CD4-positive, alpha-beta T cell (primary cell): Measurements from ENCODE around the gene KCNQ2. TPM values are rescaled to one million over a fixed set of nuclear protein-coding genes. Genes with fewer than 3 reads are reported as not detected.

ENCODE experiments used
- ATAC-seq: fragments of 200-7000 bp; cut with Tn5 transposase; one replicate; pipeline ENCODE4 v1.10.0; 2022; ENCODE audit warnings: mild to moderate bottlenecking; ENCODE audit not compliant: poor library complexity
- CTCF ChIA-PET: fragments of 350-600 bp; sonication (Branson Sonifier 250); formaldehyde crosslinking; loops from one replicate; lab custom pipeline; 2021; ENCODE audit warnings: antibody characterized with exemption, inconsistent platforms; lab: Charles Lee
- POLR2A ChIA-PET: fragments of 350-600 bp; sonication (Branson Sonifier 250); formaldehyde crosslinking; loops from one replicate; lab custom pipeline; 2021; ENCODE audit warnings: antibody characterized with exemption, inconsistent platforms; lab: Charles Lee
- DNase-seq, 14 experiments: peaks; one replicate each; pipeline ENCODE4 v3.0.0-alpha.2; 2013 to 2020; ENCODE audit warnings: mixed read lengths in 2 of 14
- H3K27ac ChIP-seq, 2 donors: one replicate each; pipeline versions ENCODE4 v1.5.1 to v1.7.0; 2013; ENCODE audit warnings: low read length in 2 of 2, low read depth in 1 of 2, mild to moderate bottlenecking in 1 of 2
- H3K27me3 ChIP-seq, 2 experiments: 1 replicate in 1 of 2; 2 replicates in 1 of 2; pipeline versions ENCODE4 v1.6.1 to v1.7.0; 2013; ENCODE audit warnings: low read length in 2 of 2, control low read depth in 1 of 2, mild to moderate bottlenecking in 1 of 2, moderate library complexity in 1 of 2; ENCODE audit not compliant: insufficient read depth in 2 of 2, control insufficient read depth in 1 of 2
- H3K36me3 ChIP-seq: one replicate; pipeline ENCODE4 v1.6.1; 2013; ENCODE audit warnings: low read length, control low read depth; ENCODE audit not compliant: insufficient read depth
- H3K4me1 ChIP-seq: one replicate; pipeline ENCODE4 v1.6.1; 2013; ENCODE audit warnings: low read length, control low read depth; ENCODE audit not compliant: insufficient read depth
- H3K4me3 ChIP-seq: one replicate; pipeline ENCODE4 v1.5.1; 2013; ENCODE audit warnings: mild to moderate bottlenecking, low read length, moderate library complexity
- H3K9me3 ChIP-seq, 2 experiments: 1 replicate in 1 of 2; 2 replicates in 1 of 2; pipeline versions ENCODE4 v1.6.1 to v1.7.0; 2013; ENCODE audit warnings: low read length in 2 of 2, mild to moderate bottlenecking in 2 of 2, control low read depth in 1 of 2, moderate library complexity in 1 of 2; ENCODE audit not compliant: control insufficient read depth in 1 of 2, insufficient read depth in 1 of 2
- H3K27ac Mint-ChIP-seq: one replicate; pipeline ENCODE4 v1.8.0; 2020; ENCODE audit warnings: mixed read lengths
- H3K27me3 Mint-ChIP-seq: one replicate; pipeline ENCODE4 v1.8.0; 2021; ENCODE audit warnings: mixed read lengths
- H3K36me3 Mint-ChIP-seq: one replicate; pipeline ENCODE4 v1.8.0; 2021; ENCODE audit warnings: low read depth, mixed read lengths
- H3K4me1 Mint-ChIP-seq: one replicate; pipeline ENCODE4 v1.8.0; 2021; ENCODE audit warnings: low read depth, mixed read lengths
- H3K4me3 Mint-ChIP-seq: one replicate; pipeline ENCODE4 v1.8.0; 2020; ENCODE audit warnings: mild to moderate bottlenecking, mixed read lengths
- H3K9me3 Mint-ChIP-seq: one replicate; pipeline ENCODE4 v1.8.0; 2020; ENCODE audit warnings: mixed read lengths
- intact Hi-C, 2 experiments: fragments of 100-400 bp; cut with DNase I in 1 of 2; cut with micrococcal nuclease in 1 of 2; formaldehyde crosslinking; loops; one replicate each; pipeline versions ENCODE4 v1.15.1 to v1.9.0; 2023 to 2025; cut with DNase I, micrococcal nuclease
- total RNA-seq, 174 experiments: library from RNA in 2 of 174; stranded (reverse) in 2 of 174; gene quantifications; one replicate each; pipeline ENCODE4 v1.2.3 and lab custom pipeline; 2021 to 2026
- TF ChIP-seq, protein P1 (sequence below): fragments of 200-600 bp; IDR thresholded peaks from one replicate; pipeline ENCODE4 v1.8.0; 2022; ENCODE audit warnings: antibody characterized with exemption, mild to moderate bottlenecking

The KCNQ2 gene
- total RNA-seq, 2 experiments from 2014 or later, result not detected

DNA sequence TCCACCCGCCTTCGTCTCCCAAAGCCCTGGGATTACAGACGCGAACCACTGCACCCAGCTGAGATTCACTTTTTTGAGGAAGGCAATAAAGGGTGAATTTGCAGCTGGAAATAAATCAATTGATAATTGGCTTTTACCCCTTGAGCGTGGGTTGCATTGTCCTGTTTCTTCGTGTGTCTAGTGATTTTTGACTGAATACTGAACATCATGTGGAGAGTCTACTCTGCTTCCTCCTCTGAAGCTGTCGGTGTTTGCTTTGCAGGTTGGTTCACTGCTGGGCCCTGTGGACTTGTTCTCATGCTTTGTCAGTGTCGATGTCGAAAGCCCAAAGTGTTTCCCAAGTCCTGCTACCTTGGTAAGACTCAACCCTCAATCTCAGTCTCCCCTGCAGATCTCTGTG lies 32.2 kb upstream of the KCNQ2 start:
- H3K9me3 Mint-ChIP-seq, result peaks cover 2% of the 10 kb centered on the region
- no peaks in the 10 kb centered on the region for H3K4me1 Mint-ChIP-seq
- ATAC-seq (no peak), DNase-seq (no peak)
- CTCF ChIA-PET, result no interaction called here
- POLR2A ChIA-PET, result no interaction called here
- H3K9me3 ChIP-seq, result peaks cover 13 to 41% of the 10 kb centered on the region in 2 experiments
- no peaks in the 10 kb centered on the region for H3K36me3 ChIP-seq
- TF ChIP-seq, protein P1, sequence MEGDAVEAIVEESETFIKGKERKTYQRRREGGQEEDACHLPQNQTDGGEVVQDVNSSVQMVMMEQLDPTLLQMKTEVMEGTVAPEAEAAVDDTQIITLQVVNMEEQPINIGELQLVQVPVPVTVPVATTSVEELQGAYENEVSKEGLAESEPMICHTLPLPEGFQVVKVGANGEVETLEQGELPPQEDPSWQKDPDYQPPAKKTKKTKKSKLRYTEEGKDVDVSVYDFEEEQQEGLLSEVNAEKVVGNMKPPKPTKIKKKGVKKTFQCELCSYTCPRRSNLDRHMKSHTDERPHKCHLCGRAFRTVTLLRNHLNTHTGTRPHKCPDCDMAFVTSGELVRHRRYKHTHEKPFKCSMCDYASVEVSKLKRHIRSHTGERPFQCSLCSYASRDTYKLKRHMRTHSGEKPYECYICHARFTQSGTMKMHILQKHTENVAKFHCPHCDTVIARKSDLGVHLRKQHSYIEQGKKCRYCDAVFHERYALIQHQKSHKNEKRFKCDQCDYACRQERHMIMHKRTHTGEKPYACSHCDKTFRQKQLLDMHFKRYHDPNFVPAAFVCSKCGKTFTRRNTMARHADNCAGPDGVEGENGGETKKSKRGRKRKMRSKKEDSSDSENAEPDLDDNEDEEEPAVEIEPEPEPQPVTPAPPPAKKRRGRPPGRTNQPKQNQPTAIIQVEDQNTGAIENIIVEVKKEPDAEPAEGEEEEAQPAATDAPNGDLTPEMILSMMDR, result no peak
- H3K4me3 ChIP-seq, result no peak overlapping the region
- peaks cover 37% of the 10 kb centered on the region for H3K27me3 Mint-ChIP-seq
- intact Hi-C loops, result no loop called here
- H3K36me3 Mint-ChIP-seq, result no peaks in the 10 kb centered on the region
- H3K4me1 ChIP-seq, result peaks cover 8% of the 10 kb centered on the region
- H3K27ac ChIP-seq, result no peak overlapping the region
- H3K27me3 ChIP-seq, result peaks cover 4 to 21% of the 10 kb centered on the region in 2 experiments
- H3K27ac Mint-ChIP-seq, result no peak overlapping the region
- no peak overlapping the region for H3K4me3 Mint-ChIP-seq

- H3K4me3 Mint-ChIP-seq, result no peak overlapping the region
- H3K4me3 ChIP-seq, result no peak overlapping the region
- H3K4me1 ChIP-seq, result peaks cover 17% of the 10 kb centered on the region
- CTCF ChIA-PET, result no interaction called here
- DNase-seq (no peak), ATAC-seq (no peak)
- H3K27me3 Mint-ChIP-seq, result peaks cover 31% of the 10 kb centered on the region
- no peak overlapping the region for H3K27ac ChIP-seq
- peaks cover 8 to 23% of the 10 kb centered on the region in 2 experiments for H3K27me3 ChIP-seq
- H3K27ac Mint-ChIP-seq, result no peak overlapping the region
- H3K4me1 Mint-ChIP-seq, result no peaks in the 10 kb centered on the region
- no peaks in the 10 kb centered on the region for H3K36me3 Mint-ChIP-seq
- no peaks in the 10 kb centered on the region for H3K36me3 ChIP-seq
- H3K9me3 ChIP-seq, result peaks cover 13 to 44% of the 10 kb centered on the region in 2 experiments
- intact Hi-C loops, result no loop called here
- TF ChIP-seq, protein P1, result no peak
- H3K9me3 Mint-ChIP-seq, result peaks cover 2% of the 10 kb centered on the region
- POLR2A ChIA-PET, result no interaction called here
Observed at GRCh38 chr20:63503524-63503923, 31.1 kb upstream of the KCNQ2 start.

DNA sequence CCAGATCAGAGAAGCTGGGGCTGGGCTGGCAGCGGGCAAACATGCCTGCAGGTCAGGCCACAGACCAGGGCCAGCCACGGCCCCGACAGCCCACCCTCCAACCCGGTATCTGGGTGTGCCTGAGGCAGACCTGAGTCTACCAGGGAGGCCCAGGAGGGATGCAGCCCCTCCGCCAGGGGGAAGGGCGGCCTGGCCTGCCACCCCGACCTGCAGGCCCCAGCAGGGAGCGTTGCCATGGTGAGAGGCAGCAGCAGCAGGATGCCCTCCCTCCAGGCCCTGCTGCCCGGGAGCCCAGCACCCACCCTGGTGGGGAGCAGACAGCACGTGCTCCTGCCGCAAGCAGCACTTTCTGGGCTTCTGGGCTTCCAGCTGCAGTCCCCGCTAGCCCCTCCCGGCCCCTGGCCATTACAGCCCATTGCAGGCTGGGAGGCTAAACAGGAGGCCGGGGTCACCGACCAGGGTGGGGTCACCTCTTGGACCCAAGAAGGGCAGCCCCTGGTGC lies 30.3 kb upstream of the KCNQ2 start:
- intact Hi-C loops, result no loop called here
- Mint-ChIP-seq H3K27me3 (peaks cover 25% of the 10 kb centered on the region), H3K4me1 (no peaks in the 10 kb centered on the region), H3K27ac (no peak overlapping the region), H3K4me3 (no peak overlapping the region), H3K36me3 (no peaks in the 10 kb centered on the region), H3K9me3 (peaks cover 2% of the 10 kb centered on the region)
- ChIA-PET POLR2A (no interaction called here), CTCF (no interaction called here)
- DNase-seq, result peak in 1 of 14 experiments; percentile 19
- H3K27ac ChIP-seq, result no peak overlapping the region
- H3K4me3 ChIP-seq, result no peak overlapping the region
- peaks cover 15 to 23% of the 10 kb centered on the region in 2 experiments for H3K27me3 ChIP-seq
- H3K36me3 ChIP-seq, result no peaks in the 10 kb centered on the region
- no peak for ATAC-seq
- H3K4me1 ChIP-seq, result peaks cover 18% of the 10 kb centered on the region
- TF ChIP-seq, protein P1, result no peak
- peaks cover 13 to 40% of the 10 kb centered on the region in 2 experiments for H3K9me3 ChIP-seq
